ENCODE measurements around the gene FOXJ1.

DNA sequence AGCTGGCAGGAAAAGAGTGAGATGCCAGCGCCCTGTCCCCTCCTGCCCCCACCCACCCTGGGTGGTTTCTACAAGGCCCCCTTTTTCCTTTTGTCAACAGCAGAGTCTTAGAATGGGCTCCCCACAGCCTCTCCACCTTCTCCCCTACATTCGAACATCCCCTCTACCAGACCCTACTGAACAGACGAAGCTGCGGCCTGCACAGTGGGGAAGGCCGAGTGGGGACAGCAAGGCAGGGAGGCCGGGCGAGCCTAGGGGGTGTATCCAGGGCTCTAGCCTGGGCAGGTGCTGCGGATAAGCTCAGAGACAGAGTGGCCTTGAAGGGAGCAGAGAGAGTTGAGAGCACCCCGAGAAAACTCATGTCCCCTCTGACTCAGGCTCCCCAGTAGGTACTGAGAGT lies 54.7 kb downstream of the FOXJ1 start:
- TF ChIP-seq POLR2A (IDR thresholded peaks at IDR 0.05; ENCODE audit: low read depth, low read length) (no peak), POLR2AphosphoS5 (IDR thresholded peaks at IDR 0.05; ENCODE audit: low read depth, low read length) (no peak), TAF1 (IDR thresholded peaks at IDR 0.05; ENCODE audit: low read depth, low read length) (no peak)
